PC-9 (cell line): ENCODE data around the gene GALNT10.

Source experiments
- CTCF ChIP-seq: fragments of 200-600 bp; sonication (generic); conservative IDR thresholded peaks from 2 replicates; pipeline ENCODE4 v1.6.1; 2017; ENCODE audit warnings: mixed run types, antibody characterized with exemption, mild to moderate bottlenecking, moderate library complexity
- EZH2 ChIP-seq: fragments of 200-600 bp; sonication (generic); IDR thresholded peaks from 2 replicates; pipeline ENCODE4 v1.8.0; 2017; ENCODE audit warnings: antibody characterized with exemption, low read depth

- TF ChIP-seq CTCF (no peak), EZH2 (no peak)
Measured at GRCh38 chr5:154295551-154295950, 105.0 kb downstream of the GALNT10 start.
